ENCODE results near the gene ERH.

DNA sequence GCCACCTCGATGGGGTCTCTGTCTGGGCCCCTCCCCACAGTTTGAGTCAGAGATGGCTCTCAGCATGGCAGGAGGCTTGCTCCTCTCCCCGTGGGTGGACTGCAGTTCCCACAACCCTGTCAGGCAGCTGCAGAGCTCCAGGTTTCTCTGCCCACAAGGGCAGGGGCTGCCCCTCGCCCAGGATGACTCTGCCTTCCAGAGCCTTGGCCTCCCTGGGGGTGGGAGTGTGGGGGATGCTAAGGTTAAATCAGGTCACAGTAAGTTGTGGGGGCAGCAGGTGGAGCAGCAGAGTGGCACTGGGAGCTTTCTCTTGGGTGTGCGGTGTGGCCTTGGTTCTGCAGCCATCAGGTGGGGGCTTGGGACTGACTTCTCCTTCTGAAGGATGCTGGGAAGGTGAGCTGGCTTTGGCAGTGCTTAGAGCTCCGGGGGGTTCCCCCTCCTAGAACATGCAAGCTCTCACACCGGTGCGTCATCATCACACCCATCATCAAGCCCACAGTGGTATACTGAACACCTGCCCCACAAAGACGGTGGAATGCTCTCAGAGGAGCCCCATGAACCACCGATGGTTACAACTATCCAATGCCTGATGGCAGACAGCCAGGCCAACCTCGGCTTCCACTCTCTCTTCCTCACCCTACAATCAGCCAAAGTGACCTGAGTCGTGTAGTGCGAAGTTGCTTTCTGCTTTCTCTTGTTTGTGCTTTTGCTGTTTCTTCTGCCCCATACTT is 39.7 kb downstream of the ERH start:
- TF ChIP-seq SIN3A (IDR thresholded peaks at IDR 0.05; ENCODE audit: borderline replicate concordance, insufficient read depth, low read length) (no peak), POLR2AphosphoS5 (IDR thresholded peaks at IDR 0.05; ENCODE audit: low read depth, low read length) (no peak), TAF1 (IDR thresholded peaks at IDR 0.05; ENCODE audit: borderline replicate concordance, insufficient read depth, low read length) (no peak)
- TF ChIP-seq, protein P1, sequence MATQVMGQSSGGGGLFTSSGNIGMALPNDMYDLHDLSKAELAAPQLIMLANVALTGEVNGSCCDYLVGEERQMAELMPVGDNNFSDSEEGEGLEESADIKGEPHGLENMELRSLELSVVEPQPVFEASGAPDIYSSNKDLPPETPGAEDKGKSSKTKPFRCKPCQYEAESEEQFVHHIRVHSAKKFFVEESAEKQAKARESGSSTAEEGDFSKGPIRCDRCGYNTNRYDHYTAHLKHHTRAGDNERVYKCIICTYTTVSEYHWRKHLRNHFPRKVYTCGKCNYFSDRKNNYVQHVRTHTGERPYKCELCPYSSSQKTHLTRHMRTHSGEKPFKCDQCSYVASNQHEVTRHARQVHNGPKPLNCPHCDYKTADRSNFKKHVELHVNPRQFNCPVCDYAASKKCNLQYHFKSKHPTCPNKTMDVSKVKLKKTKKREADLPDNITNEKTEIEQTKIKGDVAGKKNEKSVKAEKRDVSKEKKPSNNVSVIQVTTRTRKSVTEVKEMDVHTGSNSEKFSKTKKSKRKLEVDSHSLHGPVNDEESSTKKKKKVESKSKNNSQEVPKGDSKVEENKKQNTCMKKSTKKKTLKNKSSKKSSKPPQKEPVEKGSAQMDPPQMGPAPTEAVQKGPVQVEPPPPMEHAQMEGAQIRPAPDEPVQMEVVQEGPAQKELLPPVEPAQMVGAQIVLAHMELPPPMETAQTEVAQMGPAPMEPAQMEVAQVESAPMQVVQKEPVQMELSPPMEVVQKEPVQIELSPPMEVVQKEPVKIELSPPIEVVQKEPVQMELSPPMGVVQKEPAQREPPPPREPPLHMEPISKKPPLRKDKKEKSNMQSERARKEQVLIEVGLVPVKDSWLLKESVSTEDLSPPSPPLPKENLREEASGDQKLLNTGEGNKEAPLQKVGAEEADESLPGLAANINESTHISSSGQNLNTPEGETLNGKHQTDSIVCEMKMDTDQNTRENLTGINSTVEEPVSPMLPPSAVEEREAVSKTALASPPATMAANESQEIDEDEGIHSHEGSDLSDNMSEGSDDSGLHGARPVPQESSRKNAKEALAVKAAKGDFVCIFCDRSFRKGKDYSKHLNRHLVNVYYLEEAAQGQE (IDR thresholded peaks at IDR 0.05; ENCODE audit: insufficient read depth in 1 of 2, low read depth in 2 of 2, low read length in 2 of 2): no peak

Measured in PFSK-1 (cell line).